Stimulated activated CD4-positive, alpha-beta T cell treated with anti-CD3 and anti-CD28 coated beads, TNF-alpha, amount 100 ng/mL, for 48 hours (primary cell): ENCODE results near the gene UNC79.
"Not testable (repeated sequence)": the region's sequence is repeated elsewhere in the genome, so short reads cannot be mapped to it uniquely, and the experiment has no call there.

Experiments
- DNase-seq, 3 donors: peaks; one replicate each; pipeline ENCODE4 v3.0.0-alpha.2; 2020; ENCODE audit warnings: low read depth in 3 of 3

Gene UNC79

GRCh38 chr14:93430315-93431035 lies at the start of gene UNC79:
UNC79 (plus strand) TSS chr14:93430939; CDS start chr14:93431030, 91 bp downstream.
- no peak for DNase-seq

GRCh38 chr14:93381644-93382043 lies 49.1 kb upstream of the UNC79 start:
- DNase-seq, result no peak

GRCh38 chr14:93384256-93384655 lies 46.5 kb upstream of the UNC79 start:
- DNase-seq, result not testable (repeated sequence)

GRCh38 chr14:93395231-93395630 lies 35.5 kb upstream of the UNC79 start:
- no peak for DNase-seq

- no peak for DNase-seq
Observed at GRCh38 chr14:93396456-93396855, 34.3 kb upstream of the UNC79 start.

GRCh38 chr14:93398491-93398890 lies 32.2 kb upstream of the UNC79 start:
- no peak for DNase-seq

- no peak for DNase-seq
Observed at GRCh38 chr14:93402951-93403350, 27.8 kb upstream of the UNC79 start.

GRCh38 chr14:93410021-93410420 lies 20.7 kb upstream of the UNC79 start:
- DNase-seq, result no peak

GRCh38 chr14:93410893-93411292 lies 19.8 kb upstream of the UNC79 start:
- no peak for DNase-seq

- DNase-seq, result not testable (repeated sequence)
Observed at GRCh38 chr14:93425136-93425535, 5.6 kb upstream of the UNC79 start.

GRCh38 chr14:93426750-93427149 lies 4.0 kb upstream of the UNC79 start:
- no peak for DNase-seq

- no peak for DNase-seq
Observed at GRCh38 chr14:93431036-93431670, 414 bp downstream of the UNC79 start.

GRCh38 chr14:93454224-93454623 lies 23.5 kb downstream of the UNC79 start:
- no peak for DNase-seq

- DNase-seq, result no peak
Observed at GRCh38 chr14:93456356-93456755, 25.6 kb downstream of the UNC79 start.

GRCh38 chr14:93458234-93458633 lies 27.5 kb downstream of the UNC79 start:
- no peak for DNase-seq

- DNase-seq, result no peak
Observed at GRCh38 chr14:93462479-93462878, 31.7 kb downstream of the UNC79 start.

GRCh38 chr14:93464271-93464670 lies 33.5 kb downstream of the UNC79 start:
- DNase-seq, result no peak

- DNase-seq, result no peak
Observed at GRCh38 chr14:93475471-93475870, 44.7 kb downstream of the UNC79 start.

- DNase-seq, result no peak
Observed at GRCh38 chr14:93476305-93476704, 45.6 kb downstream of the UNC79 start.

- DNase-seq, result not testable (repeated sequence)
Observed at GRCh38 chr14:93479074-93479473, 48.3 kb downstream of the UNC79 start.

GRCh38 chr14:93480867-93481266 lies 50.1 kb downstream of the UNC79 start:
- DNase-seq, result no peak

- DNase-seq, result no peak
Observed at GRCh38 chr14:93481758-93482157, 51.0 kb downstream of the UNC79 start.

- DNase-seq, result no peak
Observed at GRCh38 chr14:93490001-93490400, 59.3 kb downstream of the UNC79 start.
